UCSD-AML1 (cell line): ENCODE data around the gene HAT1.

ENCODE experiments used
- DNase-seq: peaks from one replicate; lab custom pipeline; 2025; ENCODE audit not compliant: unreplicated experiment; lab: John Stamatoyannopoulos, UW

Gene HAT1

DNA sequence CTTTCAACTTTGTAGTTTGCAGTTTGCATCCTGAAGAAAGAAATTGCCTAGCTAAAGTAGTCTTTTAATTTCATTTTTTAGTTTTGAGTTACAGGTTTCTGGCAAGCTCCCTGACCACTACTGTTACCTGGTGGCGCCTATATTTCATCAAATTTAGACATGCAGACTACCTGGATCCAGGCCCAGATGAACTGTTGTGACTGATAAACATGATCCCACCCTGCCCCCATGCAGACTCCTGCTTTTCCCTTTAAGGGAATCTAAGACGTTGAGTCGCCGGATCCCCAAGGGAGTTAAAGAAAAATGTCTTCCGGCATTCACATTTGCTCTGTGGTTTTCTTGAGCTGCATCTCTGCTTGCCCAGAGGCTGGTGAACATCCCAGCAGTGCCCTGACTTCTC, 99.7 kb downstream of the HAT1 start:
- DNase-seq, result no peak

DNA sequence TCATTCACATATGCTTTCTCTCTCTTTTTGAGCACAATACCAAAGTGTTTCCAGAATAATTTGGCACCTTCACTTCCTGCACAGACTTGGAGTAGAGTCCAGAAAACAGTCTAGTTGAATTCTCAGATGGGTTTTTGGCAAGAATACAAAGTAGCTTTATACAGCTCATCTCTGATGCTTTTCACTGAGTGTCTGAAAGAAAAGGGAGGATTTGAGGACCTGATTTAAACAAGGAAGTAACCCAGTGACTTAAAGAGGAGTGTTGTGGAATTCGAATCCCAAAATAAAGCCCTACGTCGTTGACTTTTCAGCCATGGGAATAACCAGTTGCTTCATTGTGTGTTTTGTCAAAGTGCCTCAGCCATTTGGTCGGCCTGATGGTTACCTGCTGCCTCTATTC, 109.3 kb downstream of the HAT1 start:
- no peak for DNase-seq
